DOHH2 (cell line): ENCODE data around the gene ATAD3C.
"Not testable (repeated sequence)": the region's sequence is repeated elsewhere in the genome, so short reads cannot be mapped to it uniquely, and the experiment has no call there.

ENCODE experiments used
- H3F3A ChIP-seq: fragments of 200-600 bp; sonication (generic), shearing (Covaris generic); 2 replicates; pipeline ENCODE4 v1.6.0; 2016; ENCODE audit warnings: antibody characterized with exemption, mild to moderate bottlenecking; ENCODE audit not compliant: control insufficient read depth, insufficient read depth
- H3K27ac ChIP-seq: fragments of 200-600 bp; sonication (generic); 2 replicates; pipeline ENCODE4 v1.5.1; 2014; ENCODE audit warnings: low read depth, mild to moderate bottlenecking, low read length, moderate library complexity
- H3K27me3 ChIP-seq: fragments of 200-600 bp; sonication (generic); 2 replicates; pipeline ENCODE4 v1.6.1; 2014; ENCODE audit warnings: mild to moderate bottlenecking, low read length, mixed read lengths; ENCODE audit not compliant: control insufficient read depth
- H3K36me3 ChIP-seq: fragments of 200-600 bp; sonication (generic); 2 replicates; pipeline ENCODE4 v1.6.1; 2014; ENCODE audit warnings: mild to moderate bottlenecking, low read length, moderate library complexity, mixed read lengths; ENCODE audit not compliant: control insufficient read depth
- H3K4me1 ChIP-seq: fragments of 200-600 bp; sonication (generic); 2 replicates; pipeline ENCODE4 v1.6.1; 2014; ENCODE audit warnings: mild to moderate bottlenecking, low read length, mixed read lengths; ENCODE audit not compliant: control insufficient read depth
- H3K4me2 ChIP-seq: fragments of 200-600 bp; sonication (generic); 2 replicates; pipeline ENCODE4 v1.6.0; 2014; ENCODE audit warnings: mild to moderate bottlenecking, low read length, moderate library complexity
- H3K4me3 ChIP-seq: fragments of 200-600 bp; sonication (generic); 2 replicates; pipeline ENCODE4 v1.5.1; 2014; ENCODE audit warnings: mild to moderate bottlenecking, low read length, mixed read lengths
- H3K79me2 ChIP-seq: fragments of 200-600 bp; sonication (generic); 2 replicates; pipeline ENCODE4 v1.6.1; 2014; ENCODE audit warnings: mild to moderate bottlenecking, low read length, mixed read lengths; ENCODE audit not compliant: control insufficient read depth
- H3K9me2 ChIP-seq: fragments of 200-600 bp; sonication (generic); replicated peaks from 2 replicates; pipeline ENCODE4 v1.6.1; 2014; ENCODE audit warnings: mild to moderate bottlenecking, low read length, mixed read lengths; ENCODE audit not compliant: control insufficient read depth
- H3K9me3 ChIP-seq: fragments of 200-600 bp; sonication (generic); 2 replicates; pipeline ENCODE4 v1.6.1; 2014; ENCODE audit warnings: antibody characterized with exemption, low read length, mixed read lengths; ENCODE audit not compliant: control insufficient read depth, insufficient read depth
- H4K20me1 ChIP-seq: fragments of 200-600 bp; sonication (generic); 2 replicates; pipeline ENCODE4 v1.6.0; 2014; ENCODE audit warnings: low read depth, mild to moderate bottlenecking, antibody characterized with exemption, low read length, moderate library complexity; ENCODE audit not compliant: control insufficient read depth, insufficient read depth
- CTCF ChIP-seq: fragments of 200-600 bp; sonication (generic); IDR thresholded peaks from one replicate; pipeline ENCODE4 v1.5.1; 2014; ENCODE audit warnings: antibody characterized with exemption, mild to moderate bottlenecking, low read depth, low read length; ENCODE audit not compliant: poor library complexity, severe bottlenecking
- EZH2phosphoT487 ChIP-seq: fragments of 200-600 bp; sonication (generic); IDR thresholded peaks from 2 replicates; pipeline ENCODE4 v1.6.1; 2017; ENCODE audit warnings: borderline replicate concordance, mild to moderate bottlenecking, antibody characterized with exemption, low read length, moderate library complexity, mixed read lengths

The ATAD3C gene

DNA sequence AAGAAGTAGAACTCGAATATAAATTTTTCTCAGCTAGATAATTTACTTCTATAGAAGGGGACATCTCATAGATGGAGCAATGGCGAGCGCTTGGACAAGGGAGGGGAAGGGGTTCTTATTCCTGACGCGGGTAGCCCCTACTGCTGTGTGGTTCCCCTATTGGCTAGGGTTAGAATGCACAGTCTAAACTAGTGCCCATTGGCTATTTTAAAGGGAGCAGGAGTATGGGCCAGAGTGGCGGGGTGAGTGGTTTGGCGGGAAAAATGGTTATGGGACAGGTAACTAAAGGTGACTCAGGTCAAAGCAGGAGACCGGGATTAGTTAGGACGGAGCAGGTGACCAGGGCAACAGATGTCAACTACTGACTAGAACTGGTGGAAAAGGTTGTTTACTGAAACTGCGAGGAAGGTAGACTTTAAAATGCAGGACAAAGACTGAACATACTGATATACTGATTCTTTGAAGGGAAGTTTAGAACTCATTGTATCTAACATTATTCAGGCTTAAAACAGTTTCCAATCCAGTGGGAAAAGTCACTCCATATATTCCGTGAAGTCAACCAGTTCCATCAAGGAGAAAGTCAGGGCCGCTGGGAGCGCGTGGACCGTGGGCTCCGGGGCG, 61.5 kb downstream of the ATAD3C start:
- Histone ChIP-seq H3K27ac (peak overlapping the region; percentile 74), H3K79me2 (peaks cover 50% of the 10 kb centered on the region), H3K9me3 (no peaks in the 10 kb centered on the region), H4K20me1 (no peaks in the 10 kb centered on the region), H3F3A (peaks cover 6% of the 10 kb centered on the region; the same call in 1 of the 2 replicates), H3K27me3 (no peaks in the 10 kb centered on the region), H3K4me3 (peak overlapping the region; percentile 97), H3K4me2 (peak overlapping the region; percentile 80), H3K36me3 (peaks cover 15% of the 10 kb centered on the region), H3K9me2 (no peaks in the 10 kb centered on the region), H3K4me1 (peaks cover 10% of the 10 kb centered on the region)
- TF ChIP-seq EZH2phosphoT487 = no peak
- no peak for TF ChIP-seq CTCF

DNA sequence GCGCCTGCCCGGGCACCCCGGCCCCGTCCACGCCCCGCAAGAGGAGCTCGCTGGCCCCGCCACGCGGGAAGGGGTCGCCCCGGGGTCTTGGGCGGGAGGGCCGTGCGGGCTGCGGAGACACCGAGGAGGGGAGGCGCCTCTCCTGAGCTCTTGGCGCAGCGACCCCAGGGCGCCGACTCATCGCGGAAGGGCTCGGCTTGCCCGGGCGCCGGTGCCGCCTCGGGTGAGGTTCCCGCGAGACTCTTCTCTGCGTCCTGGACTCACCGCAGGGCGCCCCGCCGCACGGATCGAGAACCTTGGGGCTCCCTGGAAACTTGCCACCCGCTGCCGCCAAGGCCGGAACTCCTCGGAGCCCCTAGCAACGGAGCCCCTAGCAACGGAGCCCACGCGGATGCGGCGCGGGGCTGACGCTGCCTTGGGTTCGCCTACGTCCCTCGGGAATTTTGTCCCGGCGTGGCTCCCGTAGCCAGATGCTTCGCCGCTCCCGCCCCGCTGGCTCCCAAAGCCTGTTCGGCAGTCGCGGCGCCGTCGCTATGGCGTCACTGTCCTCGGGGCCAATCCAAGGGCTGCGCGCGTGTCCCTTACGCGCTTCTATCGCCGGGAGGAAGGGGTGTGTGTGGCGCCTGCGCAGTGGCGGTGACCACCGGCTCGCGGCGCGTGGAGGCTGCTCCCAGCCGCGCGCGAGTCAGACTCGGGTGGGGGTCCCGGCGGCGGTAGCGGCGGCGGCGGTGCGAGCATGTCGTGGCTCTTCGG, 62.2 kb downstream of the ATAD3C start, which contains the start of gene ATAD3A:
ATAD3A (plus strand) TSS at position 630 of the 753 bp plus-strand sequence; CDS start at position 737, 107 bp downstream.
- no peaks in the 10 kb centered on the region for H3K27me3 ChIP-seq
- H3K9me2 ChIP-seq = no peaks in the 10 kb centered on the region
- peaks cover 17% of the 10 kb centered on the region for H3K36me3 ChIP-seq
- no peaks in the 10 kb centered on the region for H4K20me1 ChIP-seq
- peaks cover 50% of the 10 kb centered on the region for H3K79me2 ChIP-seq
- peaks cover 9% of the 10 kb centered on the region for H3K4me1 ChIP-seq
- H3F3A ChIP-seq = no peaks in the 10 kb centered on the region
- no peaks in the 10 kb centered on the region for H3K9me3 ChIP-seq
- no peak for TF ChIP-seq CTCF
- no peak for TF ChIP-seq EZH2phosphoT487
- peak within 1 kb of the TSS; percentile 80 for H3K4me2 ChIP-seq
- H3K27ac ChIP-seq = peak within 1 kb of the TSS; percentile 74
- H3K4me3 ChIP-seq = peak within 1 kb of the TSS; percentile 97

- not testable (repeated sequence) for H3F3A ChIP-seq, H3K27ac ChIP-seq
- peak overlapping the region; percentile 58 for H3K4me2 ChIP-seq
Observed at GRCh38 chr1:1512425-1512824, 62.9 kb downstream of the ATAD3C start.

DNA sequence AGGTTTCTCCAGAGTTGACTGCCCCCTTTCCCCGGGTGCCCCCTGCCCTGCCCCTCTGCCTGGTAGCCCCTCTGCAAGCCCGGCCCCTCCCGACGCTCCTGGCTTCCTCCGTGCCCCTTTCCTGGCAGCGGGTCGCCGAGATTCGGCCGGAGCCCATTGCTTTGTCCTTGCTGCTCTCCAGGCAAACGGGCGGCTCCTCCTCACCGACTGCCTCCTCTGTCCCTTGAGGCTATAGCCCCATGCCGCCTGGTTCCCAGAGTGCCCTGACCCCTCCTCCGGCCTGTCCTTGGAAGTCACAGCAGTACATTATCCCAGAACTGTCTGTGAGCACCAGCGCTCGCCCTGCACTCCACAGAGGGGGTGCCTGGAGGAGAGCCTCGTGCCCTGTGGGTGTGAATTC, 64.2 kb downstream of the ATAD3C start:
- Histone ChIP-seq H3K4me2 (peak overlapping the region; percentile 44), H3K79me2 (peaks cover 55% of the 10 kb centered on the region), H3K4me3 (peak overlapping the region; percentile 42), H3K36me3 (peaks cover 30% of the 10 kb centered on the region)
- H3K27ac ChIP-seq, H3K4me1 ChIP-seq, H3K9me2 ChIP-seq, H3K27me3 ChIP-seq, H3F3A ChIP-seq, H3K9me3 ChIP-seq, H4K20me1 ChIP-seq: not testable (repeated sequence)

More at GRCh38 chr1:1512425-1512824, 62.9 kb downstream of the ATAD3C start:
- H3K36me3 ChIP-seq = peaks cover 20% of the 10 kb centered on the region
- not testable (repeated sequence) for H3K27me3 ChIP-seq, H3K9me2 ChIP-seq, H3K9me3 ChIP-seq, H4K20me1 ChIP-seq, H3K4me1 ChIP-seq
- peak overlapping the region; percentile 71 for H3K4me3 ChIP-seq
- H3K79me2 ChIP-seq = peaks cover 50% of the 10 kb centered on the region

DNA sequence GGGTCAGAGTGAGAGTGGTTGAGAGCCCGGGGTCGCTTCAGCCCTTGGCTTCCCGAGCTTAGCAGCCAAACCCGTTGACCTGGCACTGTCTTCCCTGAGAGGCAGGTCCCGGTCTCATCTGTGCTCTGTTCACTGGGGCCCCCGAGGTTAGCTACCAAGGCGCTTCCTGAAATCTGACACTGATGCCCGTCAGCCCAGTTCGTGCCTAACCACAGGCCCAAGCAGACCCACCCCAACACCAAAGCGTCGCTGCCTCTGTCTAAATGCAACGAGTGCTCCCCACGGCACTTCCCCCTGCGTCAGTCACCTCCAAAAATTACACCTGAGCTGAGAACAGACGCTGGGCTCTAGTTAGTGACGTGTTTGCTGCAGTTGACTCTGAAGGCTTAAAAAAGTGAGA, 64.9 kb downstream of the ATAD3C start:
- H3K27me3 ChIP-seq, H3F3A ChIP-seq, H4K20me1 ChIP-seq, H3K9me2 ChIP-seq, H3K4me2 ChIP-seq, H3K27ac ChIP-seq, H3K9me3 ChIP-seq, H3K4me3 ChIP-seq, H3K4me1 ChIP-seq: not testable (repeated sequence)
- H3K79me2 ChIP-seq = peaks cover 55% of the 10 kb centered on the region
- peaks cover 31% of the 10 kb centered on the region for H3K36me3 ChIP-seq

GRCh38 chr1:1516923-1517322, 67.4 kb downstream of the ATAD3C start:
- not testable (repeated sequence) for H3K27ac ChIP-seq, H3K4me2 ChIP-seq

More at GRCh38 chr1:1516923-1517322, 67.4 kb downstream of the ATAD3C start:
- H4K20me1 ChIP-seq, H3K4me1 ChIP-seq, H3K9me3 ChIP-seq, H3K4me3 ChIP-seq, H3K27me3 ChIP-seq, H3F3A ChIP-seq, H3K9me2 ChIP-seq: not testable (repeated sequence)
- H3K79me2 ChIP-seq = peaks cover 42% of the 10 kb centered on the region
- peaks cover 45% of the 10 kb centered on the region for H3K36me3 ChIP-seq
